Stimulated activated CD8-positive, alpha-beta memory T cell treated with anti-CD3 and anti-CD28 coated beads, Interleukin-2, amount 100 ng/mL, for 1 hour (primary cell): ENCODE measurements around the gene FARP1.

Experiments
- DNase-seq, 2 donors: peaks; one replicate each; pipeline ENCODE4 v3.0.0-alpha.2; 2020; ENCODE audit warnings: low read depth in 2 of 2

FARP1 gene

GRCh38 chr13:98141091-98141490, 1.8 kb upstream of the FARP1 start:
- DNase-seq: no peak

GRCh38 chr13:98141509-98142379, 1.1 kb upstream of the FARP1 start:
- DNase-seq: no peak

- DNase-seq: no peak
Measured at GRCh38 chr13:98143157-98143553, 261 bp downstream of the FARP1 start.

- DNase-seq: no peak
Measured at GRCh38 chr13:98143601-98144026, 720 bp downstream of the FARP1 start.

- DNase-seq: no peak
Measured at GRCh38 chr13:98144027-98144741, 1.3 kb downstream of the FARP1 start.

- DNase-seq: no peak
Measured at GRCh38 chr13:98144801-98145350, 2.0 kb downstream of the FARP1 start.

- no peak for DNase-seq
Measured at GRCh38 chr13:98147521-98147920, 4.6 kb downstream of the FARP1 start.

GRCh38 chr13:98150832-98151479, 8.1 kb downstream of the FARP1 start:
- DNase-seq: no peak

GRCh38 chr13:98155475-98156109, 12.7 kb downstream of the FARP1 start:
- DNase-seq: no peak

GRCh38 chr13:98156259-98156658, 13.4 kb downstream of the FARP1 start:
- no peak for DNase-seq

- no peak for DNase-seq
Measured at GRCh38 chr13:98157188-98157587, 14.3 kb downstream of the FARP1 start.

- DNase-seq: no peak
Measured at GRCh38 chr13:98157609-98158008, 14.7 kb downstream of the FARP1 start.

GRCh38 chr13:98158172-98158899, 15.4 kb downstream of the FARP1 start:
- no peak for DNase-seq

- DNase-seq: no peak
Measured at GRCh38 chr13:98162935-98163334, 20.0 kb downstream of the FARP1 start.

- DNase-seq: no peak
Measured at GRCh38 chr13:98169331-98169730, 26.4 kb downstream of the FARP1 start.

- no peak for DNase-seq
Measured at GRCh38 chr13:98171900-98172589, 29.2 kb downstream of the FARP1 start.

- DNase-seq: no peak
Measured at GRCh38 chr13:98172590-98173422, 29.9 kb downstream of the FARP1 start.

GRCh38 chr13:98173431-98174152, 30.7 kb downstream of the FARP1 start:
- DNase-seq: no peak

- DNase-seq: no peak
Measured at GRCh38 chr13:98174307-98174706, 31.4 kb downstream of the FARP1 start.
